Mammary epithelial cell (primary cell): ENCODE data around the gene REST.

Experiments used
- CTCF ChIP-seq, 2 donors: IDR thresholded peaks in 1 of 2; conservative IDR thresholded peaks in 1 of 2; 2 replicates each; pipeline ENCODE4 v1.5.1; 2011 to 2012; ENCODE audit warnings: inconsistent platforms in 2 of 2, low read length in 2 of 2, mild to moderate bottlenecking in 2 of 2, control low read depth in 1 of 2, low read depth in 1 of 2; ENCODE audit not compliant: insufficient read depth in 1 of 2; ENCODE audit errors: extremely low read depth in 1 of 2
- EZH2 ChIP-seq: IDR thresholded peaks from 2 replicates; pipeline ENCODE4 v1.6.1; 2012; ENCODE audit warnings: low read length, inconsistent platforms, borderline replicate concordance

GRCh38 chr4:56906489-56907393 is 959 bp upstream of the REST start:
- TF ChIP-seq CTCF (conservative IDR thresholded peaks at IDR 0.05 in 1 of 2, IDR thresholded peaks at IDR 0.05 in 1 of 2; ENCODE audit: extremely low read depth in 1 of 2, insufficient read depth in 1 of 2, low read depth in 1 of 2, low read length in 2 of 2) (no peak), EZH2 (no peak)
